Jurkat, Clone E6-1 (cell line): ENCODE data around the gene KIRREL3.

Experiments
- DNase-seq: peaks from one replicate; pipeline ENCODE4 v3.0.0-alpha.2; 2011; ENCODE audit warnings: low read depth, low spot score
- H3K4me3 ChIP-seq: 2 replicates; pipeline ENCODE4 v1.5.1; 2011; ENCODE audit warnings: mild to moderate bottlenecking, low read length, control low read depth, moderate library complexity

Gene KIRREL3

GRCh38 chr11:126523441-126524205 lies 476.9 kb downstream of the KIRREL3 start:
- DNase-seq, result no peak

GRCh38 chr11:126522606-126523005 lies 478.0 kb downstream of the KIRREL3 start:
- DNase-seq, result no peak
- H3K4me3 ChIP-seq, result no peak overlapping the region

More at GRCh38 chr11:126523441-126524205, 476.9 kb downstream of the KIRREL3 start:
- no peak overlapping the region for H3K4me3 ChIP-seq

GRCh38 chr11:126522152-126522551 lies 478.4 kb downstream of the KIRREL3 start:
- DNase-seq, result no peak
- H3K4me3 ChIP-seq, result no peak overlapping the region

- no peak for DNase-seq
- no peak overlapping the region for H3K4me3 ChIP-seq
Measured at GRCh38 chr11:126521196-126521595, 479.4 kb downstream of the KIRREL3 start.

- H3K4me3 ChIP-seq, result no peak overlapping the region
- DNase-seq, result no peak
Measured at GRCh38 chr11:126519764-126520734, 480.5 kb downstream of the KIRREL3 start.

- no peak for DNase-seq
Measured at GRCh38 chr11:126518972-126519690, 481.4 kb downstream of the KIRREL3 start.

GRCh38 chr11:126518071-126518971 lies 482.2 kb downstream of the KIRREL3 start:
- H3K4me3 ChIP-seq, result no peak overlapping the region
- DNase-seq, result no peak

More at GRCh38 chr11:126518972-126519690, 481.4 kb downstream of the KIRREL3 start:
- no peak overlapping the region for H3K4me3 ChIP-seq

- H3K4me3 ChIP-seq, result no peak overlapping the region
- DNase-seq, result no peak
Measured at GRCh38 chr11:126515501-126515900, 485.1 kb downstream of the KIRREL3 start.

DNA sequence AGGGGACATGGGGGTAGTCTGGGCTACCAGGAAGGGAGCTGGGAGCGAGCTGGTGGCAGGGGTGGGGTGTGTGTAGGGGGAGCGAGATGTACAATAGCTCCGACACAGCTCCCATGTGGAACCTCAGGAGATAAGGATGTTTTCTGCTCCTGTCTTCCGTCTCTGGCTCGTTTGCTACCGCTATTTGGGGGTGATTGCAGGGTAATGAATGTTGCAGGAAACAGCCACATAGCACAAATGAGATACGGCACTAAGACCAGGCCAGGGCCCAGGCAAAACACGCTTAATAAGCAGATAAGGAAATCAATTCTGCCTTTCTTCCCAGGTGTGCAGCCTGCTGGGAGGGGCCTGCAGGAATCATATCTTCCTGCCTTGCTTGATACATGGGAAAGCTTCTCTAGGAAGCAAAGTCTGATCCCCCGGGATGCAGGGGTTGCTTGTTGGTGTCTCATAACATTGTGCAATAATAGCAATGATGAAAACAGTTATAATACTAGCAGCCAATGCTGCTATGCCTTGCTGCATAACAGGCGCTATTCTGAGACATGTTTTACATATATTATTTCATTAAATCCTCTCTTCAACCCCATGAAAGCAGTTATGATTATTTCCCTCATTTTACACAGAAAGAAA lies 486.4 kb downstream of the KIRREL3 start:
- no peak overlapping the region for H3K4me3 ChIP-seq
- no peak for DNase-seq

DNA sequence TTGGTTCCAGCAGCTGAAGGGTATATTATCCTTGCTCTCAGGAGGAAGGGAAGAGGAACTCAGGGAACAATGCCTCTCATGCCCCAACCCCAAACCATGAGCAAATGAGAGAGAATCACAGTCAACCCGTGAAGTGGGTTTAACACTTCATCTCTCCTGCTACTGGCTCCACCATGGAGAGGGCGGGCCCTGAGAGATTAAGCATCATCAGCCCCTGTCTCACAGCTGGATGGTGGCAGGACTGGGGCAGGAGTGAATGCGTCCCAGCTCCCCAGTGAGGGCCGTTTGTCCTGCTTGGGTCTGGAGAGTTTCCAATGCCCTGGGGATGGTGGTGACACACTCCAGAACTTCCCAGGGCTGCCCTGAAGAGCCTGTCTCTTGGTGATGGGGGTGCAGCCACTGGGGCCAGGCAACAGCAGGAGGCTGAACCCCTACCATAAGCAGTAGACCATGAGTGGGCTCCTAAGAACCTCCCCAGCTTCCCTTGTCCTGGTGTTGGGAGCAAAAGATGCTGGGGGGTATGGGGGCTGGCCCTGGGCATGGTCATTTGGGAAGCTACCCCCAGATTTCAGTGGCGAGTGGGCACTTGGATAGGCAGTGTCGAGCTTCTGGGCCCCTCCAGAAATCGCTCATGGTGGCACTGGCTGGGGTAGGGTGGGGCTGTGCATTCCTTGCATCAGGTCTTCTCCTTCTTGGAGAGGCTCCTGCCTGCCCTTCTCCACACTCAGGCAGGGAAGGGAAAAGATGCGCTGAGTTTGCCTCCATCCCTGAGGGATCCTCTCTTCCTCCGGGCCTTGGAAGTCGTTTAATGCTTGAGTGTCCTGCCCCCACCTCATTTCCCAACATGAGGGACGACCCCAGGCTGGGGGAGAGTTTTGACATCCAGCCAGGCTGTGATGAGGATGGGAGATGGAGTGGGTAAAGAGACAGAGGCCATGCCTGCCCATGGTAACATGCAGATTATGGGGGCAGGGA lies 487.5 kb downstream of the KIRREL3 start:
- H3K4me3 ChIP-seq, result no peak overlapping the region
- DNase-seq, result no peak

DNA sequence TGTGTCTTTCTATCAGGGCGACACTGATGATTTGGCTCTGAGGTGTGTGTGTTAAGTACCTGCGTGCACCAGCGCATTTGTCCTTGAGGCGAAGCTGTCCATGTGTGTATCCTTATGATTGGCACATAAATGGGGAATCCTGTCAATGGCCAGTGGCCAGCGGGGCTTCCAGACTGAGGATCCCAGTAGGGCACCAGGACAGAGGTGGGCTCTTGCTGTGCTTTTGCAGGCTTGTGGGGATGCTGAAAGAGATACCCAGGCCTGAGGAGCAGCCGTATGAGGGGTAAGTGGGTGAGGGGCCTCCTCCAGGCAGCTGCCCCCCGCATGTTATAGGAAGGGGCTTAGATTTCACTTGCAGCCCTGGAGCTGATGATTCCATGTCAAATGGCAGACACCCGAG lies 488.3 kb downstream of the KIRREL3 start:
- DNase-seq, result no peak
- H3K4me3 ChIP-seq, result no peak overlapping the region

DNA sequence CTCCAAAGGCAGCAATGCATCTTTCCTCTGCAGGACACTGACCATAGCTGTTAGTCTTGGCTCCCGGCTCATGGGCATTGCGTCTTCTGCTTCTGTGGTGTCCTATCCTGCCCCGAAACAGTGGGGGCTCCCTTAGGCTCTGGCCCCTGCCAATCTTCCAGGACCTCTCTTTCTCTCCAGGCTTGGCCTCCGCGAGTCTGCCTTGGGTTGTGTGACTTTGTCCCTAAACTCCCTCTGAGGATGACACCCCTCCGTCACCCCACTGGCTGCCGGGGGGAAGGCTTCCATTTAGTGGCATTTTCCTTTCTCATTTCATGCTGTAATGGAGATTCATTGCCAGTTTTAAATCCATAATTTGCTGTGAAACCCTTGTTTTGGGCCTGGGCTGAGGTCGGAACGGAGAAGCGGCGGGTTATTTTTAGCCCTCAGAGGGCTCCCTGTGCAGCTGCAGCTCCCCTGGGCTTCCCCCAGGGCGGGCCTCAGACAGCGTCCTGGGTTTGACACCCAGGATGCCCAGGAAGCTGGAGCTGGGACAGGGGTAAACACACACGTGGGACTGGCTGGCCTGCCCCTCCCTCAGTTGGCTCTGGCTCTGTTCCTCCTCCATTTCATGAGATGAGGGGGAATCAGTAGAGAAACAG lies 489.0 kb downstream of the KIRREL3 start:
- no peak for DNase-seq
- no peak overlapping the region for H3K4me3 ChIP-seq

DNA sequence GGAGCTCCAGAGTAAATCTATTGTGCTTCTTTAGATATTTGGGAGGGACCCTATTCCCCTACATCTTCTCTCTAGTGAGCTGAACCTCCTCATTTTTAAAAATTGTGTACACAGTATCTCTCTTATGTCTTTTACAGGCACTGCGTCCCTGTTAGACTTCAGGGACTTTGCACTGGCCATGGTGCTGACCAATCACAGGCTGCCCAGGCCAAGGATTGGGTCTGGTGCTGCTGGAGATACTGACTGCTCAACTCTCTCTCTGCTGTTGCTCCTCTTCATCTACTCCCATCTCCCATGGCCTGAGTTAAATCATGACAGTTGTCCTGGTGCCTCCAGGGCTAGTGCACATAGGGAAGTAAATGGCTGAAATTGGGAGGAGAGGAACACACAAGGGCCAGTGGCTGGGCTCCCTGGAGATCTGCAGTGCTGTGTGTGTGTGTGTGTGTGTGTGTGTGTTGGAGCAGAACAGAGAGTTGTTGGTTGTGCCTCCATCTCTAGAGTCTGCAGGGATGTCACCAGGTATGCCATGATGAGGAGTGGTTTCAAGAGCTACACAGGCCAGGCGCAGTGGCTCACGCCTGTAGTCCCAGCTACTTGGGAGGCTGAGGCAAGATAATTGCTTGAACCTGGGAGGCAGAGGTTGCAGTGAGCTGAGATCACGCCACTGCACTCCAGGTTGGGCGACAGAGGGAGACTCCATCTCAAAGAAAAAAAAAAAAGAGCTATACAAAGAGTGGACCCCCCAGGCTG lies 489.8 kb downstream of the KIRREL3 start:
- H3K4me3 ChIP-seq, result no peak overlapping the region
- no peak for DNase-seq

DNA sequence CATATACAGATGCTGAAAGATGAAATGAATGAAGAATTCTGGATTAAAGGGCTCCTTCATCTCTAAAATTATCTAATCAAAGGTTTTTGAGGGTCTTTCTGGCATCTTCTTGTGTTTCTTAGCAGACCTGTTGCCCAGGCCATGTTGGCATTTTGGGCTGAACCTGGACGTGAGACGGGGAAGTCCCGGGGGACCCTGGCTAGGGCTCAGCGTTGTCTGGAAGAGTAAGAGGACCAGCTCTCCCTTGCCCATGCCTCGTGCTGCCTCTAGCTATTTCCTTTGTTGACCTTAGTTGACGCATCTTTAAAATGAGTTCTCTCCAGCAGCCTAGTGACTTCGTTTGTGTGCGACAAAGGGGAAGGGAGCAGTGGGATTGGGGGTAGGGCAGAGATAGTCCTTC lies 492.9 kb downstream of the KIRREL3 start:
- H3K4me3 ChIP-seq, result no peak overlapping the region
- DNase-seq, result no peak

GRCh38 chr11:126506789-126507188 lies 493.8 kb downstream of the KIRREL3 start:
- no peak overlapping the region for H3K4me3 ChIP-seq
- DNase-seq, result no peak

GRCh38 chr11:126502982-126503381 lies 497.6 kb downstream of the KIRREL3 start:
- H3K4me3 ChIP-seq, result no peak overlapping the region
- DNase-seq, result no peak
